T-helper 1 cell (primary cell): ENCODE measurements around the gene TRIM51.
"Not testable (repeated sequence)": the region's sequence is repeated elsewhere in the genome, so short reads cannot be mapped to it uniquely, and the experiment has no call there.

Experiments
- DNase-seq, 5 donors: peaks; one replicate each; pipeline ENCODE4 v3.0.0-alpha.2; 2012 to 2020
- total RNA-seq, 4 donors: gene quantifications; one replicate each; lab custom pipeline; 2026; lab: John Stamatoyannopoulos, UW

The TRIM51 gene, protein sequence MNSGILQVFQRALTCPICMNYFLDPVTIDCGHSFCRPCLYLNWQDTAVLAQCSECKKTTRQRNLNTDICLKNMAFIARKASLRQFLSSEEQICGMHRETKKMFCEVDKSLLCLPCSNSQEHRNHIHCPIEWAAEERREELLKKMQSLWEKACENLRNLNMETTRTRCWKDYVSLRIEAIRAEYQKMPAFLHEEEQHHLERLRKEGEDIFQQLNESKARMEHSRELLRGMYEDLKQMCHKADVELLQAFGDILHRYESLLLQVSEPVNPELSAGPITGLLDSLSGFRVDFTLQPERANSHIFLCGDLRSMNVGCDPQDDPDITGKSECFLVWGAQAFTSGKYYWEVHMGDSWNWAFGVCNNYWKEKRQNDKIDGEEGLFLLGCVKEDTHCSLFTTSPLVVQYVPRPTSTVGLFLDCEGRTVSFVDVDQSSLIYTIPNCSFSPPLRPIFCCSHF
- 0 reads per million in 4 donors for total RNA-seq

DNA sequence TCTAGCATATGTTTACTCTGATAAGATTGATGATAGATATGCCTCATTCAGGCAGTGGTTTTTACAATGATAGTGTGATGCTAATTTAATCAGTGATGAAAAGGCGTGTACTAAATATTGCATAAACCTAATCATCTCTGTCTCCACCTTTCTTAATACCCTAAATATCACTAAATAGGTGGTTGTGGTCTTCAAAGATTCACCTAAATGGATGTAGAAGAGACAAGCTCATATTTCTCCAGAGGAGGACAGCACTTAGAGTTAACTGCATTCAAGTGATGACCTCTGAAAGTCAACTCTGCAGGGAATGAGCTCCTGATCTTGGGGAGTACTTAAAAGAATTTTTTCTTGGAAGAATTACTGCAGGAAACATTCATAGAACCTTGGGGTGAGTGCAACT lies at the start of gene TRIM51:
TSS of gene TRIM51 (plus strand) at position 301 of the 400 bp plus-strand sequence. CDS start 2,132 bp downstream, outside the sequence.
- DNase-seq: not testable (repeated sequence)

DNA sequence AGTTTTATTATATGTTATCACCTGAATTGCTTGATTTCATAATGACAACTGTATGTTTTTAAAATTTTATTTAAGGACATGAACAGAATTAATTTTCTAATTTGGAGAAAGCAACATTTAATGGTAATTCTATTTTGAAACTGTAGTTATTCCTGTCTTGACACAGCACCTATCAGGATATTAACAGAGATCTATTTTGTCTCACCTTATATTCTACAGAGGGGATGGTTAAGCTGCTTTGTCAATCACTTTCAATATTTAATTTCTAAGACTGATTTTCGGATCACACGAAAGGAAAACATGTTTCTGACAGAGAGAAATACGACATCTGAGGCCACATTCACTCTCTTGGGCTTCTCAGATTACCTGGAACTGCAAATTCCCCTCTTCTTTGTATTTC lies 44.6 kb upstream of the TRIM51 start, which contains the start of gene OR5D16:
TSS of gene OR5D16 (plus strand) at position 301 of the 400 bp plus-strand sequence. CDS start at position 301, 0 bp downstream.
- DNase-seq: no peak

DNA sequence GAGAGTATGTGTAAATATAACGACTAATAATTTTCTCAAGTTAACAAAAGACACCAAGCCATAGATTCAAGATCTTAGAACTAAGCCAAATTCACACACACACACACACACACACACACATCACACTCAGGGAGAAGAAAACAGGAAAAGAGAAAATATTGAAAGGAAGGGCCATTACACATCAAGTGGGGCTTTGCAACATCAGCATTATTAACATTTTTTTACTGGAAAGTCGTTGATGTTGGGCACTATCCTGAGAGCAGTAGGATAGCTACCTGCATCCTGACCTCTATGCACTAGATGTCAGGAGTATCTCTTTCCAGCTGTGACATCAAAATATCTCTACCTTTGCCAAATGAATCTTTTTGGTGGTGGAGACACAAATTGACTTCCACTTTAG lies 35.6 kb upstream of the TRIM51 start:
- no peak for DNase-seq

DNA sequence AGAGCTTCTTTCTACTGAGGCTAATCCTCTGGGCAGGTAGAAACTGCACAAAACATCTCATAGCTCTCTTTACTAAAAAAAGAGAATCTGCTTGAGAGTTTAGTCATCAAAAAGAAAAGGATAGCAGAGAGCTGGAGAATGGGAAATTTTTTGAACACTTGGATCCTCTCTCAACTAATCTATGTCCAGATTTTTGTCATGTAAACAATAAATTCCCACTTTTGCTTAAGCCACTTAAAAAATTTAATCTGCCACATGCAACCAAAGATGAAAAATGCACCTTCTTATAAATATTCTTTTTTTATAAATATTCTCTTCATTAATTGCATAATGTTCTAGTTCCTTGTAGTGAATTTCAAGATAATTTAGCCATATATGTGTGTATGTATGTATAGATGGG lies 34.1 kb upstream of the TRIM51 start:
- DNase-seq: no peak

DNA sequence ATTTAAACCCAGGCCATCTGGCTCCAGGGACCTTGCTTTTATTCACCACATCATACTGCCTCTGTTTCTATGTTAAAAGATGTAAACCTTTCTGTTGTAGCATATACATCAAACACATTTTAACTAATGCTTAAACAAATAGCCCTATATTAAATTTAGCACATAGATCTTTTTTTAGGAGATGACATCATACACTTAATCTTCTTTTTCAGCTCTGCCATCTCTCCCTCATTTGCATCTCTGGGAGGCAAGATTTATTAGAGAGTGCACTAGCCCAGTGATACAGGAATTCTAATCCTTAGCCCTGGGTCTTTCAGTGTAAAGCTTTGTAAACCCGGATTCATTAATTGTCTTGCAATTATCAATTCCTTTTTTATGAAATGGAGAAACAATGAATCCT lies 31.0 kb upstream of the TRIM51 start:
- no peak for DNase-seq

DNA sequence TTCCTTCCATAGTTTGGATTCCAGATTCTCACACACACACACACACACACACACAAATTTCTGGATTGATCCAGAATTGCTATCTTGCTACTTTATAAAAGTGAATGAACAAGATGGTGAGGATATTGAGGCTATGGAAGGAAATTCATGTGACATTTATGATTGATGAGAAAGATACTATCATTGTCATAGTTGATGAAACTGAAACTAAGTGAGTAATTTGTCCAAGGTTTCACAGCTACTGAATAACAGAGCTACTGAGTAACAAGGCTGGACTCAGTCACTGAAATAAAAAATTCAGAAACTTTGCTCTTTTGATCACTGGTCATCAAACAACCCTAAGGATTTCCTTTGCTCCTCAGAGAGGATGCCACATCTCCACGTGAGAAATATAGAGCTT lies 28.4 kb upstream of the TRIM51 start:
- no peak for DNase-seq

DNA sequence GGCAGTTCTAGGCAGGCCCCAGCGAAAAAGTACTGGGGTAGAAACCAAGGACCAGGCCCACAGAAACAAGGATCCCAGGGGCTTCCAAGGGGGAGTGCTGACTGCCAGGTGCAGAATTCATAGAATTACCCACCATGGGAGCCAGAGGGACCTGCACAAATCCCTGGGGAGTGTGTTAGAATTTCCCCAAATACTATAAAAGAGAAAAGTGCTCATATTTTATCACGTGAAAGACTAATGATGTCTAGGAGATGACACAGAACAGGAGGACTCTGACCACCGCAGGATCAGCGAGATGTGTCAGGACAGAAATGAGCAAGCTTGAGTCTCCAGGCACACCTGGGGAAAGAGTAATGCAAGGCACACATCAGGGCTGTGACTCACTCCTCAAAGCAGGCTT lies 15.7 kb upstream of the TRIM51 start:
- DNase-seq: not testable (repeated sequence)

DNA sequence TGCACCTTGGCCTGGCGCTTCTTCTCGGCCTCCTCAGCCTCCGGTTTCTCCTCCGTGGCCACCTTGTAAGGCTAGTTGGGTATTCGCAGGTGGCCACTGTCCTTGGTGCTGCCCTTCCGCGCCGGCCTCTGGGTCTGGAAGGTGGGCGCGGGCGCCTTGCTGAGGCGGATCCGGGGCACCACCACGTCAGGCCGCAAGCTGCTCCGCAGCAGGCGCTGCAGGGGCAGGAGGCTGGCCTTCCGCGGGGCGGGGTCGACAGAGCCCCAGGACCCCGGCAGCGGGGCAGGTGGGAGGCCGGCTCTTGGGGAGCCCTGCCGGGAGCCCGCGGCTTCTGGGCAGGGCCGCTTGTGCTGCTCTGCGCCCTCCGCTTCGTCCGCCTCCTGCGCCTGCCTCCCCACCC lies 10.4 kb upstream of the TRIM51 start:
- DNase-seq: not testable (repeated sequence)

DNA sequence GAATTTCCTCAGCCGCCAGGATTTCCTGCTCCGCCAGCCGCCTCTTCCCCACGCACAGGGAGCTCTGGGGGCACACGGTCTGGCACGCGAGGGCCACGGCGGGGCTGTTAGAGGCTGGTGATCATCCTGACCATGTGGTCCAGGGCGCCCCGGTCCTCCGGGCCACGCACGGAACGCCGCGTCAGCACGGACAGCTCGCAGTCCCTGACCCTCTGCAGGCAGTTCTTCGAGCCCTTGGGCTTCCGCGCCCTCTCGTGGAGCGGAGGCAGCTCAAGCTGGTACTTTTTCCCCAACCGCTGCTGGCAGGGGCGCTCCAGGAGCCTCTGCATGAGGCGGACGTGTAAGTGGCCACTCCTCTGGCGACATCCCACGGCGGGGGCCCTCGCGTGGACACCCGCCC lies 10.0 kb upstream of the TRIM51 start:
- DNase-seq: not testable (repeated sequence)

DNA sequence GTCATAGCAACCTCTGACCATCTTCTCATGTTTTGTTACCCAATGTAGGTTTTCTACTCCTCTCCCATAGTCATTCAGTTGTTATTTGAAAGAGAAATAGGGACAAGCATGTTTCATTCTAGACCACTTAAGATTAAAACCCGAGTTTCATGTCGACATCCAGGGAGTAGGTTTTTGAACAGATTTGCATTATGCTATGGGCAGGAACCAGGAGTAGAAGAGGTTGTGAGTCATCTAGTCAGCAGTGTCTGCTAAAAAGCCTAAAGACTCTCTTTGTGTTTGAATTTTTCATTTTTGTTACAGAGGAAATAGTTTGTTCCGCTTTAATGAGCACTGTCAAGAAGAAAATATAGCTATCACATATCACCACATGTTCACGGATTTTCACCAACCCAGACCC lies 1.9 kb downstream of the TRIM51 start:
- DNase-seq: not testable (repeated sequence)

DNA sequence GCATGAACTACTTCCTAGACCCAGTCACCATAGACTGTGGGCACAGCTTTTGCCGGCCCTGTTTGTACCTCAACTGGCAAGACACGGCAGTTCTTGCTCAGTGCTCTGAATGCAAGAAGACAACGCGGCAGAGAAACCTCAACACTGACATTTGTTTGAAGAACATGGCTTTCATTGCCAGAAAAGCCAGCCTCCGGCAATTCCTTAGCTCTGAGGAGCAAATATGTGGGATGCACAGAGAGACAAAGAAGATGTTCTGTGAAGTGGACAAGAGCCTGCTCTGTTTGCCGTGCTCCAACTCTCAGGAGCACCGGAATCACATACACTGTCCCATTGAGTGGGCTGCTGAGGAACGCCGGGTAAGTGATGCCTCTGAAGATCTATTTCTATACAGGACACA lies 2.4 kb downstream of the TRIM51 start:
- DNase-seq: not testable (repeated sequence)

DNA sequence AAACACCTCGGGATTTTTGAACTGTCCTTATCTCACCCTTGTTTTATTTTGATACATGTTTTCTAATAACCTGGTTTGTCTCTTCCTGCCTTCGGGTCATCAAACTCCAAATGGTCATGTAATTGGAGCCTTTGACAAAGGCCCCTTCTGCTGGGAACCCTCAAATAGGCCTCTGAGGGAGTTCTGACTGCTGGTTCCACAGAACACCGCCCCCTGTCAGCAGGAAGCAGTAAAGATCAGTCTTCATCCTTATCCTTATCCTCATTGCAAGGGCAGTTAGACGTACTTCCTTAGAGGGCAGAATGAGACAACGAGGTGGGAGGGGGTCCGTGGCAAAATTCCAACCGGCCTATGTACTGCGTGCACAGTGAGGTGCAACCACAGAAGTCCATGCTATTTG lies 12.1 kb downstream of the TRIM51 start:
- DNase-seq: no peak

DNA sequence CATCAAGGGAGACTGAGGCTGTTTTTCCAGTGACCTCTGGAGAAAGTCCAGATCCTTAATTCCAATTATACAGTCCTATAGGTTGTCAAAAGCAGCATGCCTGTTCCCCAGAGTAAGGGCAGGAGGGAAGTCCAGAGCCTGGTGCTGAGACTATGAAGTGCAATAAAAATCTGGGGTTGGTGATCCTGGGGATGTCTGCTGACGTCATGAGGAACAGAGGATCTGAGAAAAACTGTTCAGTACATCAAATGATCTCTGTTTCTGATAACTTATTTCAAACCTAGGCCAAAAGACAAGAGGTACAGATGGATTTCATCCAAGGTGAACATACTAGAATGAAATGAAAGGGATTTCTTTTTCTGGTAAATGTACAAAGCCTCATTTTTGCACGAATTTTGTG lies 19.2 kb downstream of the TRIM51 start:
- DNase-seq: no peak

DNA sequence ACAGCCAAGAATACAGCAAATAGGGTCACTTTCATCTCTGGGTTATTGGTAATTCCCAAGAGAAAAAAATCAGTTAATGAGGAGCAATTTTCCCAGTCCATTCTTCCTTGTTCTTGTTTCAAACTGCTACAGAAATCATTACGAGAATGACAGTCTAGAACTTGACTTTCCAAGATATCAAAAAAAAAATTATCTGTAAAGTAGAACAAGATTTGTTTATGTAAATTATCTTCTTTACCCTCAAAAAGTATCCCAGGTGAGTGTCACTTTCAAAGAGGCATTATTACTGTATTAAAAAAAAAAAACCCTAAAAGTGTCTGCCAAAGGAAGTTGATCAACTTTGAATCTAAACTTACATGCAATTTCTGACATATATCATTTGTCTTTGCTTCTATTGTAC lies 31.4 kb downstream of the TRIM51 start, which contains the start of gene OR5W2:
TSS of gene OR5W2 (minus strand) at position 101 of the 400 bp plus-strand sequence. CDS start at position 101, 0 bp downstream.
- DNase-seq: no peak

DNA sequence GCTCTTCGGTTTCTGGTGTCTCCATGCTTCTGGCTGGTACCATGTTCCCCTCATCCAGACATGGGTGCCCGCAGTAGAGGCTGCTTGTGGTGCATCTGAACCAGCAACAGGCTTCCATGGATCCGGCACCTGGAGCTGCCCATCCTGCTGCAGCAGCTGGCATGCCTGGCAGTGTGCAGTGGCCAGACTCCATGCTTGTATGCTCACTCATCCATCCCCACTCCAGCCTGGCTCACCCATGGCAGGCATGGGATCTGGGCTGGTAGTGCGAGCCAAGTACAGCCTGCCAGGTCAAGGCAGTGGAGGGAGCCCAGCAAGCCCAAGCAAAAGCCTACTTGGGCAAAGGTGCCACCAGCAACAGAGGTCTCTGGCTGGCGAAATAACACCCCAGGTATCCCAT lies 37.4 kb downstream of the TRIM51 start:
- DNase-seq: no peak

DNA sequence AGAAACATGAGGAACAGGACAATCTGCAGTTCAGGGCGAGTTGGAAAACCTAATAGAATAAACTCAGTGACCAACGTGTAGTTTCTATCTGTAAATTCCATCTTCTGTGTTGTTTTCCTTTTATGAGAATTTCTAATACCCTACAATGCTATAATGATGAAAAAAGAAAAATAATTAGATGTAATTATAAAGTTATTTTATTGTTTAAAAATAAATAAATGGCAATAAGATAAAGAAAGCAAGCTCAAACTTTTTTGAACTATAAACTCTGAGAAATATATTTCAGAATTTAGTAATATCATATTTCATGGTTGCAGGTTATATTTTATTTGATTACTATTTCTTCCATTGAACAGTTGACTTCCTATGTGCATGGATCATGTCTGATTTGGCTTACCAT lies 53.2 kb downstream of the TRIM51 start, which contains the start of gene OR5I1:
TSS of gene OR5I1 (minus strand) at position 101 of the 400 bp plus-strand sequence. CDS start at position 101, 0 bp downstream.
- no peak for DNase-seq
